ENCODE measurements around the gene KDSR.

The KDSR gene

DNA sequence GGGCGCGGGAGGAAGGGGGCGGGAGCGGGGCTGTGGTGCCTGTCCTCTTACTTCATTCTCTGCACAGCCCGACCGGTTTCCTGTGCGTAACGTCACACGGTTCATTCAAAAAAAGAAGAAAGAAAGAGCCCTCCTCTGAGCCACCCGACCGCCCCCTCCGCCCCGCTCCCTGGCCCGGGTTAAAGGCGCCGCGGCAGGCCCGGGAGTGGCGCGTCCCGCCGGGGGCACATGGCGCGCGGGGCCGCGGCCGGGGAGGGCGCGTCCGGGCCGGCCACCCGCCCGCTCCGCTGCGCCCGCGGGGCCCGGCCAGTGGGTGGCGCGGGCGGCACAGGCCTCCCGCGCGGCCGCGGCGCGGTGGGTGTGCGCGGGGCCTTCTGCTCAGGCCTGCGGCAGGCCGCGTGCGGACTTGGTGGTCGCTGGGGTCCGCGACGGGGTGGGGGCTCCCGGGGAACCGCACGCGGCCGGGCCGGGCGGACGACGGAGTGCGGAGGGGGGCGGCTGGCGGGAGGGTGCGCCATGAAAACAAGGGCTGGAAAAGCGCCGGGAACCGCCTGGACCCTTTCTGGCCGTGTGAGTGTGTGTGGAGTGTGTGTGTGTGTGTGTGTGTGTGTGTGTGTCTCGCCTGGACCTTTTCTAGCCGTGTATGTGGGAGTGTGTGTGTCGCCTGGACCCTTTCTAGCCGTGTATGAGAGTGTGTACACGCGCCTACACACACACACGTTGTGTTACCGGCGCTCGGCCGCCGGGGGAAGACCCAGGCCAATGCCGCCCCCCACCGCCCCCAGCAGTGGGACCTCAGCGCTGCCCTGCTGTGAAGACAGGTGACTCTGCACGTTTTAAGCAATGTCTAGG is 46.7 kb downstream of the KDSR start:
- peak; percentile 73 for DNase-seq

DNA sequence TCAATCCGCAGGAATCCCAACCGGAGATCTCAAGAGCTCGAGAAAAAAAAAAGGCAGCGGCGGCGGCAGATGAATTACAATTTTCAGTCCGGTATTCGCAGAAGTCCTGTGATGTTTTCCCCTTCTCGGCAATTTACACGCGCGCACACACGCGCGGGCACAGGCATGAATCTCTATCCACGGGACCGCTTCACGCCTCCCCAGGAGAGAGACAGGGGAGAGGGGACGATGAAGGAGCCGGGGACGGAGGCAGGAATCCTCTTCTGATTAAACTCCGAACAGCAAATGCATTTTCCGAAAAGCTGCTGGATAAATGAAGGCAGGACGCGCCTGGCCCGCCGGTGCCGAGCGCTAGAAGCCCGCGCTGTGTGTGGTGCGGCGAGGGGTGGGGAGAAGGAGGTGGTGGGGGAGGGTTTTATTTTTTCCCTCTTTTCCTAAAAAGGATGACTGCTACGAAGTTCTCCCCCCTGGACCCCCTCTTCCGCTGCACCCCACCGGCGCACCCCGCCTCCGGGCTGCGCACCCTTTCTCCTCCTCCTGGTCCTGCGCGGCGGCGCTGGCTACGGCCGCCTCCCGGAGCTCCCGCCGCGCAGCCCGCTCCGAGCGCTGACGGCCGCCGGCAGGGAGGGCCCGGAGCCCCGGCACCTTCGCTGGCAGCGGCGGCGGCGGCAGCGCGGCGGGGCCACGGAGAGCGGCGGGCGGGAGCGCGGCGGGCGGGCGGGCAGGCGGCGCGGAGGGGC is 47.5 kb downstream of the KDSR start, which contains the start of gene BCL2:
Gene BCL2, minus strand, starts transcription at position 387 of the 740 bp plus-strand sequence.
- DNase-seq, result peak; percentile 49

DNA sequence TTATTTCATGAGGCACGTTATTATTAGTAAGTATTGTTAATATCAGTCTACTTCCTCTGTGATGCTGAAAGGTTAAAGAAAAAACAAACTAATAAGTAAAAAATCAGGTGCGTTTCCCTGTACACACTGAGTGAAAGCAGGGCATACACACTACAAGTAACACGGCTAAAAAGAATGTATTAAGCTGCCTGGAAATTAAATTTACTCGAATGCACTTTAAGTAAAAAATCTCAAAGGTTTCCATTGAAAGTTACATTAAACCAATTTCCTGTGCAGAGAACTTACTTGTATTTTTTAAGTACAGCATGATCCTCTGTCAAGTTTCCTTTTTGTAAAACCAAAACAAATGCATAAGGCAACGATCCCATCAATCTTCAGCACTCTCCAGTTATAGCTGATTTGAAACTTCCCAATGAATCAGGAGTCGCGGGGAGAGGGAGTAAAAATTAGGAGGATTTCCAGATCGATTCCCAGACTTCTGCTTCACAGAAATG is 48.1 kb downstream of the KDSR start:
- no peak for DNase-seq

DNA sequence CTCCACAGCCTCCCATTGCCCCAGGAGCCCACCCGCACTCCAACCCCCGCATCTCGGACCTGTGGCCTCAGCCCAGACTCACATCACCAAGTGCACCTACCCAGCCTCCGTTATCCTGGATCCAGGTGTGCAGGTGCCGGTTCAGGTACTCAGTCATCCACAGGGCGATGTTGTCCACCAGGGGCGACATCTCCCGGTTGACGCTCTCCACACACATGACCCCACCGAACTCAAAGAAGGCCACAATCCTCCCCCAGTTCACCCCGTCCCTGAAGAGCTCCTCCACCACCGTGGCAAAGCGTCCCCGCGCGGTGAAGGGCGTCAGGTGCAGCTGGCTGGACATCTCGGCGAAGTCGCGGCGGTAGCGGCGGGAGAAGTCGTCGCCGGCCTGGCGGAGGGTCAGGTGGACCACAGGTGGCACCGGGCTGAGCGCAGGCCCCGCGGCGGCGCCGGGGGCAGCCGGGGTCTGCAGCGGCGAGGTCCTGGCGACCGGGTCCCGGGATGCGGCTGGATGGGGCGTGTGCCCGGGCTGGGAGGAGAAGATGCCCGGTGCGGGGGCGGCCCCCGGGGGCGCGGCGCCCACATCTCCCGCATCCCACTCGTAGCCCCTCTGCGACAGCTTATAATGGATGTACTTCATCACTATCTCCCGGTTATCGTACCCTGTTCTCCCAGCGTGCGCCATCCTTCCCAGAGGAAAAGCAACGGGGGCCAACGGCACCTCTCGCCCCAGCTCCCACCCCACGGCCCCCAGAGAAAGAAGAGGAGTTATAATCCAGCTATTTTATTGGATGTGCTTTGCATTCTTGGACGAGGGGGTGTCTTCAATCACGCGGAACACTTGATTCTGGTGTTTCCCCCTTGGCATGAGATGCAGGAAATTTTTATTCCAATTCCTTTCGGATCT is 48.8 kb downstream of the KDSR start:
- peak; percentile 92 for DNase-seq

DNA sequence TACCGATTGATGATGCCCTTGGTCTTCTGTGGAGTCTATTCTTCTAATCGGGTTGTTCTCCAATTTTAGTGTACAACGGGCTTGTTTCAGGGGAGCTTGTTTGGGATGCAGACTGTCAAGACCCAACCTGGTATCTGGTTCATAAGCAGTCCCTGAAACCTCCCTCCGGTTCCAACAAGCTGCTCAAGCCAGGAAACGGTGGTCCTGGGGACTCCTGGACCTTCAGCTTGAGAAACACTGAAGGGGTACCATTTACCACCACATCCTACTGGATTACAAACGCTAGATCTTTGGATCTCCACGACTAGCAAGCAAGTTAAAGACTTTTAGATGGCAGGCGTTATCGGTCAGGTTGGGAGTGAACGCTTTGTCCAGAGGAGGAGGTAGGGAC is 49.5 kb downstream of the KDSR start:
- peak; percentile 65 for DNase-seq

DNA sequence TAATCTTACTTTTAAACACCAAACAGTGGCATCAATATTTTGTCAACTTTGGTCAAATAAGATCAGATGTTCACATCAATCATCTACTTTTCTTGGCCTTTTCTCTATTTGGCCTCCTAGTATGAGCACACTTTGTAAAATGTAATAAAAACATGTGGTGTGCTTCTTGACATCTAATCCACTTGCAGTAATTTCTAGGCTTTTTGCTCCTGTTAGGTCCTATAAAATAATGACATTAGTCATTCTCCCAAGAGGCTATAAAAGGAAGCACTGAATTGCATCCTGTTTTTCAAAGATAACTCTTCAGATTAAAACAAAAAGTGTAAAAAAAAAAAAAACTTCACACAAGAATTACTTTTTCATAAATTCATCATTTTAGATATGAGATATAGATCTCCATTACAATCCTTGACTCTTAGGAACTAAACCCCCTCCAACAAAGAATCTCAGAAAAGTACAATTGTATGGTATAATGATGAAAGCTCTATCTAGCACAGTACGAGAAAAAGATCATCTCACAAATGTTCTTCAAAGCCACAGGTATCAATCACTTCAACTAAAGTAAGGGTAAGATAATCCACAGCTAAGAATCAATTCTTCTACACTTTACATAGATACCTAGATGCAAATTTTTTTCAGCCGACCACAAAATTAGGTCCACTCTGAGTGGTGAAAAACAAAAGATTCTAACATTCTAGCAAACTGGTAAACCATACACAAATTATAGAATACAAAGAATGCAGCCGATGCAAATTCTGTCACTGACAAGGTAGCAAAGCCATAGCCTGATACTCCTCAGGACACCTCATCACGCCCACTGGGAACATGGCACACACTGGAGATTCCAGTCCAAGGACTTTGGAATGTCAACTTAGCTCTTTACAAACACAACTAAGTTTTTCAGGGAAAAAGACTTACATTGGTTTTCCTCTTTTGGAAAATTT is 50.1 kb downstream of the KDSR start:
- peak; percentile 62 for DNase-seq

DNA sequence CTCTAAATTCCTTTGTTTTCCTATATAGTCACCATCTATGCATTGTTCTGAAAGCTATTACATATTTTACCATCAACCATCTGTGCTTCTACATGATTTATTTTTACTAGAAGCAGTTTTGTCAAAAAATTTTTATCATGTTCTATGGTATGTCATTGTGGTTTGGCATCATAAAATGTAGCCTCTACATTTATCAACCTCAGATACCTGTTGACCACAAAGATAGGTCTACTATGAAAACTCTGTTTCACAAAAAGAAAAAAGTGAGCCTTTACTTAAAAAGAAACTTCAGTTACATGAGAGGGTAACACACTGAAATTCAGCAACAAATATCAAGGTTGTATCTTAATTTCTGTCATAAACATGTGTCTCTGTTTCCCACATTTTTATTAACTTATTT is 51.1 kb downstream of the KDSR start:
- DNase-seq, result no peak

DNA sequence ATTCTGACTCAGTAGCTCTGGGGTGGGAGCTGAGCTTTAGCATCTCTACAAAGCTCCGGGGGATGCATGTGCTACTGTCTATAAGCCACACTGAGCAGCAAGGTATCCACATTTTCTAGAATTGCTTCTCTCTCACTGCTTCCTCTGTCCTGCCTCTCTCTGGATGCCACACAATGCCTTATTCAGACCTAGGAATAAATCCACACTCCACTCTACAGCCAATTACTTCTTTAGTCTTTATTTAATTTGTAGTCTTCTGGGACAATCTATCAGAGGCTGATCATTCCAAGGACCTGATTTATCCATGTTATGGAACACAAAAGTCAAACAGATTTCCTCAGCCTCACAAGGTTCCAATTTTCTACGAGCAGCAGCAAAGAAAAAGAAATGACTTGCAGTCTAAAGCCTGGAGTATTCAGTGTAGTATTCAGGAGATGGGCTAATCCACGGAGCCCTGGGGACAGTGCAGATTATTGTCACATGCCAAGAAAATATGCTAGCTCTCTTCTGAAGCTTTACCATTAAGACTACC is 51.8 kb downstream of the KDSR start:
- DNase-seq, result no peak

DNA sequence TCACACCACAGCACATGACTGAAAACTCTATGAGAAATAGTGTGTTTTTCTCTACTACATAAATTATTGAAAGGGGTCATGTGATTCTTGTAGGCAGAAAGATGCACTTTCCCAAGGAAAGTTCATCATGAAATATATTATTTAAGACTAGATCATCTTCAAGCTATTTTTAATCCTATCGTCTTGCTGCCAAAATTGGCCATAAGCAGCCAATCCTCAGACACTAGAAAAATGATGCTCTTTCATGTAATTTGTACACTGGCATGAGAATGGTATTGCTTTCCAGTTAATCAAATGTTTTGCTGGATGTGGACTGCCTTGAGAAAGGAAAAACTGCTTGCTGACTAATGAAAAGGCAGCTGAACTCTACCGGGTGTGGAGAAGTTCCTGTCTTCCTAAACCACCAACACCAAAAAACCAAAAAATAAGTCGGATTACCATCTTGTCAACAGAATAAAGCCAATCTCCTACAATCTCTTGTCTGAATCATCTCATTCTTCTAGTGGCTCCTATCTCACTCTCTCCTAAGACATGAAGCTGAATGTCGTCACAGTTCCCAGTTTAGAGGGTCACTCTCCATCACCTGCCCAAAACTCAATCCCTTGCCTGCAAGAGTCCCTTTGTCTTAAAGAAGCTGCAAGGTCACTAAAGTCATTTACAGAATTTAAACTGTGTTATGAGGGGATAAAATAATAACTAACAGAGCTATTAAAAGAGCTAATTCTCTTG is 52.8 kb downstream of the KDSR start:
- no peak for DNase-seq

DNA sequence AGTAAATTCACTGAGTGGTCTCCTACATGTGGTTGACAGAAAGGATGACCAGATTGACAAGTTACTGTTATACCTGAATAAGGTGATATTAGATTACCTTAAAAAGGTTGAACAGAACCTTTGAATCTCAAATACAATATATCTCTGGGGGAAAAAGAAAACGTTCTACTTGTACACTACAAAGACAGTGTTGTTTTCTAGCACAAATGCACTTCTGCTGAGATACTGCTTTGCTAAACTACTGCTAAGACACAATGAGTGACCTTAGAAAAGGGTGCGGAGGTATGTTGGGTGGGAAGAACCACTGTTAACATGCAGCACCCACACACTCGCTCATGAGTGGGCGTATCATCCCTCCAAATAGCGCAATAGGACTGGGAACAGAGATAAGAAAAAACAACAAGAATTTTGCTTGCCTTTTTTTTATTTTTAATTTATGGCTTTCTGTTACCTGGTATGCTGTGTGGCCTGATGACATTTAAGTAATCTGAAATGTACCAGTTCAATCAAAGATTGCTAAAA is 53.5 kb downstream of the KDSR start:
- no peak for DNase-seq

DNA sequence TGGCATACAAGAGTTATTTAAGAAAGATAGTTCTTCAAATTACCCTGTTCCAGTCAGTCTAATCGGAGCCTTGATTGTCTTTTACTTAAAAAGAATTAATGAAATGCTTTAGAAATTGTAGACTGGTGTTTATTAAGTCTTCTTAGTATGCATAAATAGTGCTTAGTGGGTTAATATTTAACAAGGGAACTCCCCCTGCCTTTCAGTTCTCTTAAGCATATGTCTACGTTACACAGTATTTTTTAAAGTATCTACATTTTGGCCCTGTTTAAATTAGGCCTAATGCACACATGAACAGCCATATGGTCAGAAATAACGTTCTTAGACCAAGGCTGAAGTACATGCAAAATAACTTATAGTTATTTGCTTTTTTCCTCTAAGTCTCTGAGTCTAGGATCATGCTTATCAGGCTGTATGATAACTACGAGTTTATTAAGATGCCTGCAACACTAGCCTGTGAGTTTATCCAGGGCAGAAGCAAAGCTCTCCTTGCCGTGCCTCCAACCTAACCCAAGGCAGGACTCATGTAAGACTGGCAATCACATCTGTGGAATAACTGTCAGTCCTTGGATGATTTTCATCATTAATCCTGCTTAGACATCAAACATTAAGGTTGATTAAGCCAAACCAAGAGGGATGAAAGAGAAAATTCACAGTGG is 54.1 kb downstream of the KDSR start:
- peak; percentile 55 for DNase-seq

DNA sequence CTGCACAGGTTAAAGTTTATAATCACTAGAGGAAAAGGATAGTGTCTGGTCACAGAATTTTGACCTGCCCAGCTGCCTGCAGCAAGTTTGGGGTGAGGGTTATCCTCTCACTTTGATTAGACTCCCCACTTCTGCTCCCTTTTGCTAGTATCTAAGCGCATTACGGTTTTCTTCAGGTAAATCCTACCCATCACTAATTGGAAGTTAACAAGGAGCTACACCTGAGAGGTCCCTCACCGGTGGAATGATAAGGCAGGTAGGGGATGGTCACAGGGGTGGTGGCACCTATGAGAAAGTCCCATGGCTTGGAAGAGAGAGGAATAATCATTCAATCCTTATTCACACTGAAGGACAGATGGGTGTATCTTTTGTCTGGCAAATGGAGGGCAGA is 55.0 kb downstream of the KDSR start:
- DNase-seq, result no peak

DNA sequence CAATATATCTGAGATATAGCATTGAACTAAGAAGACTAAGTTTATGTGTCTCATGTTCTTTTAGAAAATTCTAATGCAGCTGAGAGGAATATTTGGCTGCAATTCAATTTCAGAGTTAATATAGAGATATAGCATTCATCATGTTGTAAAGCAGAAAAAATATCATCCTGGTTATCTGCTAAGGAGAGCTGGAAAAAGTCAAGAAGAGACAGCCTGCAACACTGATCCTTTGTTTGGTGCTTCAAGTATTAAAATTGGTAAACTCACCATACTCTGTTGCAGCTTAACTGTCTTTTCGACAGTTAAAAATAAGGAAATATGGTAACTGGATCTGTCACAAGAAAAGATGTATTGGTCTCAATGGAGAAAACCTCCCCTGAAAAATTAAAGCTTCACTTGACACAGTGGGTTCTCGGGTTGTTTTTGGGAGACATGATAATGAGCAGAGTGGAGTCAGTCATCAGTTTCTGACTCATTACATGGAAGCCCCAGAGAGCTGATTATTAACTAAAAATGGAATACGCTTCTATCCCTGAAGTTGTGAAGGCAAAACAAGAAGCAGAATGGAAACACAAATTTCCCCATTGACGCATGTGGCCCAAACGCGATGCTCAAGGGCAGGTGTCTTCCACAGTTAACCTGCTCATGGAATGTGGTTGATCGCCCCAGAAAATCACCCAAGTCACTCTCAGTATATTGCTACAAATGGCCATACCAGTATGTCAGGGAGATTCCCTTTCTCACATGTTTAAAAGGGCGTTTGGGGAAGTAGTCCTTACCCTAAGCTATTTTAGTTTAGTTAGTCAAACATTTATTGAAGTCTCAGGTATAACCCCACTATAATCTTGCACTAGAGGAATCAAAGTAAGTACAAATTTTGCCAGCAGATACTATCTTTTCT is 55.6 kb downstream of the KDSR start:
- no peak for DNase-seq

DNA sequence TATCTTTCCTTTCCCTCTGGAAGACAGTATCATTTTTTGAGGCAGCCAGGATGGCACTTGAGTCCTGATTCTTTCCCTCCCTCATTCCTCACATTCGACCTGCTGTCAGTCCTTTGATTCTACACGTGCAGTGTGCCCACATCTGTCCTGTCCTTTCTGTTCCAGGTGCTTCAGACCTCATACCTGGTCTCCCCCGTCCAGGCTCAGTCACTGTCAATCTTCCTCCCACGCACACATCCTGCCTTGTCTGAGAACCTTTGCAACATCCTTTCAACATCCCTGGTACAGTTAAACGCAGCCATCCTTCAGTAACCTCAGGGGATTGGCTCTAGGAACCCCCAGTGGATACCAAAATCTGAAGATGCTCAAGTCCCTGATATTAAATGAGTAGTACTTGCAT is 57.6 kb downstream of the KDSR start:
- DNase-seq, result no peak

DNA sequence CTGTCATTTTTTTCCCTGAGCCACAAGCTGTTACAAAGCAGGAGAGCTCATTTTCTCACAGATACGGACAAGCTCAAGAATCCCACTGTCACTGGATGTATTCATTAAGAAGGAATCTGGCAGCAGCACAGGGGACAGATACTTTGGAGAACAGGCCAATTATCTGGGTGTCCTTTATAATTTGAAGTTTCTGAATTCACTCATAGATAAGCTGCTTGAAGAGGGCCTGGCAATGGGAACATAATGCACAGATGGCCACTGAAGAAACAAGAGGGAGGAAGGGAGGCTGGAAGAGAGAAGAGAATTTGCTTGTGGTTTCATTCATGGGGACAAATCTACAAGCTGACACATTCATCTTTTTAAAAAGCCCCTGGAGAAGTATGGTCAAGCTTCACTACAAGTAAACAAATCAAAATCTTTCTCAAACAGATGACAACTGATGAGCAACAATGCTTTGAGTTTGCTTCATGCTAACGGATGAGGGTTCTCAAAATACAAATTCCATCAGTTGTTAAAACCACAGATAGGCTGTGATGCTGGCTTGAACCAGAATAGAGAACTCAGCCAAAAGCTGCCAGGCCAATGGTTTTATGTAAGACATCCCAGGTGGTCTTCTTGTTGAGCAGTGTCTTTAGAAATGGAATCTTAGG is 59.3 kb downstream of the KDSR start:
- DNase-seq, result no peak

DNA sequence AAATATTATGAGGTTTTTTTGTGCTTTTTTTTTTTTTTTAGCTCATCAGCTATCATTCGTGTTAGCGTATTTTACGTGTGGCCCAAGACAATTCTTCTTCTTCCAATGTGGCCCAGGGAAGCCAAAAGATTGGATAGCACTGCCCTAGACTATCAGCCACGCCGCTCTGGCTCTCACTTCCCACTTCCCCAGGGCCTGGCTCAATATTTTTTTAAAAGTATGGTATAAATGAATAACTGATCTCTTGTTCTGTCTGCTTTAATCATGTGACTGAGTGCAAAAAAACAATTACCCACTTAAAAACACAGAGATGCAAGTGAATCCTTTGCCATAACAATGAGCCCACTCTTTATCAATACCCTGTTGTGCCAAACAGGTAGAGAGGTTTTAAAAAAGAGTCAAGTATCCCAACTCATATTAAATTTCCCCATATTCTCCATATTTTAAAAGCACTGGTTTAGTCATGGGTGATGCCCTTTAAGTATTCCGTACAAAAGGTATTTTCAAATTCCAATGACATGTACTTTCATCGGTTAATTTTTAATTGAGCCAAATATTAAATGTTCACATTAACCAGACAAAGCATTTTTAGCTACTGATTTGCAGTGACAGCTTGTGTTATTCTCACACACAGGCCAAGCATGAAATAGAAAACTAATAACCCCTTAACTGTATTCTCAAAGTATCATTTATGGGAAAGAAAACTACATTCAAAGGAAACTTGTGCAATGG is 60.0 kb downstream of the KDSR start:
- no peak for DNase-seq

DNA sequence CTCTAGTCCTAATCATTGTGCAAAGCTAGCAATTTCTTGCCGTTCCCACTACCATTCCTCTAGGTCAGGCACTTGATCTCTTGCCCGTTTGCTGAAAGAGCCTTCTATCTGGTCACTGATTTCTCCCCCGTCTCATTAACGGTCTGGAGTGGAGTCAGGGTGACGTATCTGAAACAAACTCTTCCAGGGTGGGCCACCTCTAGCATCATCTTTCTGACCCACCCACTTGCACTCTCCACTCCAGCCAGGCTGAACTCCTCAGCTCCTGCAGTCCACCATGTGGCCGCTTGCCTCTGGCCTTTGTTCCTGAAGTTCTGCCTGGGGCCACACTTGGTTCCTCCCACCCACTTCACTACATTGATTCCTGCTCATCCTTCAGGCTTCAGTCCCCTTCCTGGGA is 60.8 kb downstream of the KDSR start:
- no peak for DNase-seq

DNA sequence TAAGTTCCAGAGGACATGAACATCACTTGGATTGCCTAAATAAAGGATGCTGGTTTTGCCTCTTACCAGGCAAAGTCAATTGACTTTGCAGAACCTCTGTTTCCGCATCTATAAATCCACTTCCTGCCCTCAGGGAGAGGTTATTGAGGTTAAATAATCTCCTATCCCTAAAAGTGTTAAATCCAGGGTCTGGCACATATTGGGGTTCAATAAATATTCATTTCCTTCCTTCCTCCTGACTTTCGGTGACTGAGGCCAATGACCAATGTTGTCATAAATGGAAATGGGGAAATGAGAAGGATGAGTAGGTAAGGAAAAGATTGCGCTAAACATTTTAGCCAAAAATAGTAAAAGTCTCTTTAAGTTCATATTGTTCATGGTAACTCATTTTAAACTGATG is 63.5 kb downstream of the KDSR start:
- no peak for DNase-seq

Measured in NCI-H526 treated with DMSO at 0.1 percent for 48 hours (cell line).